Endodermal cell (in vitro differentiated cells): ENCODE results near the gene QDPR. TPM values are rescaled to one million over a fixed set of nuclear protein-coding genes. Genes with fewer than 3 reads are reported as not detected.
"Not testable (repeated sequence)": the region's sequence is repeated elsewhere in the genome, so short reads cannot be mapped to it uniquely, and the experiment has no call there.

ENCODE experiments used
- DNase-seq: peaks from one replicate; pipeline ENCODE4 v3.0.0-alpha.2; 2017
- H3K27ac ChIP-seq: 2 replicates; pipeline ENCODE4 v1.5.1; 2013; ENCODE audit warnings: mild to moderate bottlenecking, low read depth, low read length, moderate library complexity
- H3K27me3 ChIP-seq: 2 replicates; pipeline ENCODE4 v1.6.1; 2013; ENCODE audit warnings: mild to moderate bottlenecking, low read length, moderate library complexity; ENCODE audit not compliant: insufficient read depth, control insufficient read depth, poor library complexity, severe bottlenecking
- H3K36me3 ChIP-seq: 2 replicates; pipeline ENCODE4 v1.7.0; 2013; ENCODE audit warnings: mild to moderate bottlenecking, low read length, moderate library complexity; ENCODE audit not compliant: control insufficient read depth, insufficient read depth
- H3K4me1 ChIP-seq: one replicate; pipeline ENCODE4 v1.7.0; 2013; ENCODE audit warnings: low read length; ENCODE audit not compliant: control insufficient read depth, insufficient read depth
- H3K4me3 ChIP-seq: 2 replicates; pipeline ENCODE4 v1.5.1; 2013; ENCODE audit warnings: mild to moderate bottlenecking, low read length, moderate library complexity
- H3K9ac ChIP-seq: 2 replicates; pipeline ENCODE4 v1.6.1; 2013; ENCODE audit warnings: mild to moderate bottlenecking, low read length, moderate library complexity; ENCODE audit not compliant: poor library complexity, severe bottlenecking; ENCODE audit errors: extremely low read depth
- H3K9me3 ChIP-seq: 2 replicates; pipeline ENCODE4 v1.6.1; 2013; ENCODE audit warnings: mild to moderate bottlenecking, low read length, moderate library complexity; ENCODE audit not compliant: control insufficient read depth
- H3K27ac Mint-ChIP-seq: 2 replicates; pipeline ENCODE4 v1.8.0; 2020; ENCODE audit warnings: mixed read lengths
- H3K27me3 Mint-ChIP-seq: 2 replicates; pipeline ENCODE4 v1.8.0; 2021; ENCODE audit warnings: mild to moderate bottlenecking, mixed read lengths; ENCODE audit not compliant: insufficient read depth
- H3K36me3 Mint-ChIP-seq: 2 replicates; pipeline ENCODE4 v1.8.0; 2020; ENCODE audit warnings: low read depth, mixed read lengths
- H3K4me1 Mint-ChIP-seq: 2 replicates; pipeline ENCODE4 v1.8.0; 2020; ENCODE audit warnings: mixed read lengths
- H3K4me3 Mint-ChIP-seq: 2 replicates; pipeline ENCODE4 v1.8.0; 2020; ENCODE audit warnings: mild to moderate bottlenecking, moderate library complexity, mixed read lengths
- H3K9me3 Mint-ChIP-seq: 2 replicates; pipeline ENCODE4 v1.8.0; 2020; ENCODE audit warnings: mild to moderate bottlenecking, mixed read lengths
- WGBS, 2 experiments: methylation state at CpG; one replicate each; pipeline versions ENCODE4 v1.1.5 to v1.1.7; 2013; ENCODE audit warnings: missing lambda C conversion rate in 2 of 2, mixed read lengths in 1 of 2; ENCODE audit not compliant: insufficient coverage in 1 of 2, insufficient read length in 1 of 2; 5-methylcytosine and 5-hydroxymethylcytosine counted together
- total RNA-seq, 2 donors: library from RNA; stranded (reverse); fragmentation: NEBNext Ultra II Directional in 1 of 2; extraction: Animal tissue kit (Norgen Biotek cat#: 25700) in 1 of 2; gene quantifications; 2 replicates in 1 of 2; 3 replicates in 1 of 2; pipeline ENCODE4 v1.2.1, GENCODE V29; 2021
- TF ChIP-seq, protein P1 (sequence below): fragments of 200-600 bp; sonication (generic); conservative IDR thresholded peaks from 2 replicates; pipeline ENCODE4 v1.5.0; 2021; ENCODE audit warnings: antibody characterized with exemption, mild to moderate bottlenecking

QDPR gene
- total RNA-seq, 2 donors from 2014 or later = 28.2 to 36.3 TPM

DNA sequence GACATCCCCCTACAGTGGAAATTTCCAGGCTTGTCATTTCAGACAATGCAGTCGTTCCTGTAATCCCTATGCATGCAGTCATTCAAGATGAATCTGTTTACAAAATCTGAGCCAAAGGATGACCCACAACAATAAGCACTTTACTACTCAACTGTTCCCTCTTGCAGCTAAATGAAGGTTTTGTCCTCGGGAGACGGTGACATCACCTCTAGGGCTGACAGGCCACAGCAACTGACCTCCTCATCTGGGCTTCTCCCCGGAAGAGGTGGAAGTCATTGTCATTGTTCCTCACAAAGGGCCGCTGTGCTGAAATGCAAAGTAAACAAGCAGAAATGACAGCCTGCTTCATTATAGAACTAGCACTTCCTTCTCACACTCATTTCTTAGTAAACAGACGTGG is 32.3 kb upstream of the QDPR start:
- peaks cover 14% of the 10 kb centered on the region for H3K4me1 Mint-ChIP-seq
- TF ChIP-seq, protein P1, sequence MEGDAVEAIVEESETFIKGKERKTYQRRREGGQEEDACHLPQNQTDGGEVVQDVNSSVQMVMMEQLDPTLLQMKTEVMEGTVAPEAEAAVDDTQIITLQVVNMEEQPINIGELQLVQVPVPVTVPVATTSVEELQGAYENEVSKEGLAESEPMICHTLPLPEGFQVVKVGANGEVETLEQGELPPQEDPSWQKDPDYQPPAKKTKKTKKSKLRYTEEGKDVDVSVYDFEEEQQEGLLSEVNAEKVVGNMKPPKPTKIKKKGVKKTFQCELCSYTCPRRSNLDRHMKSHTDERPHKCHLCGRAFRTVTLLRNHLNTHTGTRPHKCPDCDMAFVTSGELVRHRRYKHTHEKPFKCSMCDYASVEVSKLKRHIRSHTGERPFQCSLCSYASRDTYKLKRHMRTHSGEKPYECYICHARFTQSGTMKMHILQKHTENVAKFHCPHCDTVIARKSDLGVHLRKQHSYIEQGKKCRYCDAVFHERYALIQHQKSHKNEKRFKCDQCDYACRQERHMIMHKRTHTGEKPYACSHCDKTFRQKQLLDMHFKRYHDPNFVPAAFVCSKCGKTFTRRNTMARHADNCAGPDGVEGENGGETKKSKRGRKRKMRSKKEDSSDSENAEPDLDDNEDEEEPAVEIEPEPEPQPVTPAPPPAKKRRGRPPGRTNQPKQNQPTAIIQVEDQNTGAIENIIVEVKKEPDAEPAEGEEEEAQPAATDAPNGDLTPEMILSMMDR = no peak
- no peaks in the 10 kb centered on the region for H3K4me1 ChIP-seq
- H3K9ac ChIP-seq = peak overlapping the region; percentile 11
- no peak overlapping the region for H3K27ac ChIP-seq
- H3K9me3 Mint-ChIP-seq = peaks cover 4% of the 10 kb centered on the region
- H3K27me3 ChIP-seq = no peaks in the 10 kb centered on the region
- peak; percentile 75 for DNase-seq
- no peaks in the 10 kb centered on the region for H3K9me3 ChIP-seq
- no peaks in the 10 kb centered on the region for H3K36me3 ChIP-seq
- WGBS, 2 experiments = 27 to 46% methylated on average over 4 to 5 of the region's 6 CpGs
- no peaks in the 10 kb centered on the region for H3K36me3 Mint-ChIP-seq
- H3K4me3 Mint-ChIP-seq = no peak overlapping the region
- H3K27ac Mint-ChIP-seq = peak overlapping the region; percentile 80
- H3K4me3 ChIP-seq = no peak overlapping the region
- peaks cover 72% of the 10 kb centered on the region for H3K27me3 Mint-ChIP-seq

DNA sequence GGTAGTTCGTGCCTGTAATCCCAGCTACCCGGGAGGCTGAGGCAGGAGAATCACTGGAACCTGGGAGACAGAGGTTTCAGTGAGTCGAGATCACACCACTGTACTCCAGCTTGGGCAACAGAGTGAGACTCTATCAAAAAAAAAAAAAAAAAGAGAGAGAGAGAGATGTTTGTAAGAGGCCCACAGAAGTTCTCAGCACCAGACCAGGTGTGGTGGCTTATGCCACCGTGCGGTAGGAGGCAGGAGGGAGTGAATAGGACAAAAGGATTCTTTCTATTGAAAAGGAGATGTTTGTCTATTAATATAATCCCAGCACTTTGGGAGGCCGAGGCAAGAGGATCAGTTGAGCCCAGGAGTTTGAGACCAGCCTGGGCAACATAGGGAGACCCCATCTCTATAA is 25.2 kb upstream of the QDPR start:
- not testable (repeated sequence) for H3K4me1 Mint-ChIP-seq, H3K27me3 ChIP-seq, H3K4me3 Mint-ChIP-seq, DNase-seq, H3K9me3 ChIP-seq, H3K36me3 Mint-ChIP-seq, H3K4me3 ChIP-seq, H3K9me3 Mint-ChIP-seq, H3K27ac Mint-ChIP-seq, H3K9ac ChIP-seq, H3K36me3 ChIP-seq, H3K4me1 ChIP-seq, H3K27ac ChIP-seq
- WGBS, 2 experiments = 89 to 100% methylated on average over 2 to 5 of the region's 6 CpGs
- peaks cover 22% of the 10 kb centered on the region for H3K27me3 Mint-ChIP-seq

DNA sequence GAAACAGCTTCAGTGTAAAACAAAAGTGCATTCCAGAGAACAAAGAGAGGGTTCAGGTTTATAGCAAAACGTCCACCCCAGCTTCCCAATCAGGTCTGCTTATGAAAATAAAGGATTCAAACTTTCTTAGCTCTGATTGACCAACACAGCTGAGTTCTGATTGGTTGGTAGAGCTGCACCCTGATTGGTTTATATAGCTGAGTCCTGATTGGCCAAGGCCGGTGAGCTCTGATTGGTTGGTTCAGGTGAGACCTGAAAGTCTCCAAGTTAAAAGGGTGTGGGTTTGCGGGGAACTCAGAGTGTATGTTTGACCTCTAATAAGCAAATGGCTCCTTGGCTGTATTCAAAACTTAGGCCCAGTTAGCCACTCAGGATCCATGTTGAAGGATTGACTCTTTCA is 24.0 kb upstream of the QDPR start:
- Mint-ChIP-seq H3K4me1 (no peaks in the 10 kb centered on the region), H3K36me3 (no peaks in the 10 kb centered on the region), H3K27ac (no peak overlapping the region), H3K27me3 (peaks cover 20% of the 10 kb centered on the region), H3K4me3 (no peak overlapping the region), H3K9me3 (no peaks in the 10 kb centered on the region)
- Histone ChIP-seq H3K4me1 (no peaks in the 10 kb centered on the region), H3K27me3 (no peaks in the 10 kb centered on the region), H3K4me3 (no peak overlapping the region), H3K9me3 (no peaks in the 10 kb centered on the region), H3K36me3 (no peaks in the 10 kb centered on the region), H3K27ac (no peak overlapping the region), H3K9ac (no peak overlapping the region)
- TF ChIP-seq, protein P1 = no peak
- DNase-seq = no peak
- 88 to 100% methylated on average over 2 to 3 of the region's 3 CpGs for WGBS, 2 experiments

DNA sequence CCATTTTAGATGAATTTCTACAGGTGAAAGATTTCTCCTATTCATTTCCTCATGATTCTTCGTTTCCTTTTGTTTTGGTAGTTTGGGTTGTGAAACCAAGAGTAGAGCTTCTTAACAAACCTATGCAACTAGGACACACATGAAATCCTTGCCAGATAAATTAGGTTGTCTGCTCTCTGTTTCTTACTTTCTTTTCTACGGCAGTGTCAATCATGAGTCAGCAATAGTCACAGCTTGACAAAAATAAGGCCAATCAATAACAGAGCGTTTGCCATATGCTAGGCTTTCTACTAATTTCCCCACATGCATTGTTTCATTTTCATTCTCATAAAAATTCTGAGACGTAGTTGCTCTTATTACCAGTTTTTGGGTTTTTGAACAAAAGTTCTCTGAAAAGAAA is 23.4 kb upstream of the QDPR start:
- Mint-ChIP-seq H3K27ac (no peak overlapping the region), H3K4me1 (no peaks in the 10 kb centered on the region)
- WGBS, 2 experiments = 93 to 98% methylated on average over 3 to 4 of the region's 4 CpGs

More for the DNA sequence above, 23.4 kb upstream of the QDPR start:
- Histone ChIP-seq H3K9me3 (no peaks in the 10 kb centered on the region), H3K27ac (no peak overlapping the region), H3K9ac (no peak overlapping the region), H3K4me1 (no peaks in the 10 kb centered on the region), H3K4me3 (no peak overlapping the region), H3K27me3 (no peaks in the 10 kb centered on the region), H3K36me3 (no peaks in the 10 kb centered on the region)
- H3K9me3 Mint-ChIP-seq = no peaks in the 10 kb centered on the region
- no peak overlapping the region for H3K4me3 Mint-ChIP-seq
- peaks cover 14% of the 10 kb centered on the region for H3K27me3 Mint-ChIP-seq
- TF ChIP-seq, protein P1 = no peak
- no peaks in the 10 kb centered on the region for H3K36me3 Mint-ChIP-seq
- DNase-seq = no peak
